ENCODE data around the gene KDM1B.
"Not testable (repeated sequence)": the region's sequence is repeated elsewhere in the genome, so short reads cannot be mapped to it uniquely, and the experiment has no call there.

The KDM1B gene

DNA sequence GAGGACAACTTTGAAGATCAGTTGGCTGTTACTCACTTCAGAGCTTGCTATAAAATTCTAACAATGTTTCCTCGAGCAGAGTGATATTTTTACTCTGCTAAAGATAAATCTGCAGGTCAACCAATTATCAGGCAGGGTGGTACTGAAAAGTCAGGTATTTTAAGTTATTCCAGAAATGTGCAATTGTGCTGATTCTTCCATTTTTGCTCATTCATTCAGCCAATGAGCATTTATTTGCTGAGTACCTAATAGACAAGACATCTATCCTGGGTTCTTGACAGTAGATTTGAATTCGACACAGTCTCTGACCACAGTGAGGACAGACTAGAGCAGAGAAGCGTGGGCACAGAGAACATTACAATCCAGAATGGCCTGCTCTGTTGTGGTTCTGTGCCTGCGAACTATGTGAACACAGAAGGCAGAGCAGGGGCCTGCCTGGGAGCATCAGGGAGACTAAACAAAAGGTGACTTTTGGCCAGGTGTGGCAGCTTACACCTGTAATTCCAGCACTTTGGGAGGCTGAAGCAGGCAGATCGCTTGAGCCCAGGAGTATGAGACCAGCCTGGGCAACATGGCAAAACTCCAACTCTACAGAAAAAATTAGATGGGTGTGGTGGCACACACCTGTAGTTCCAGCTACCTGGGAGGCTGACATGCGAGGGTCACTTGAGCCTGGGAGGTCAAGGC is 15.1 kb upstream of the KDM1B start:
- Mint-ChIP-seq H3K4me3 (no peak overlapping the region), H3K27ac (no peak overlapping the region), H3K36me3 (peaks cover 23% of the 10 kb centered on the region)

DNA sequence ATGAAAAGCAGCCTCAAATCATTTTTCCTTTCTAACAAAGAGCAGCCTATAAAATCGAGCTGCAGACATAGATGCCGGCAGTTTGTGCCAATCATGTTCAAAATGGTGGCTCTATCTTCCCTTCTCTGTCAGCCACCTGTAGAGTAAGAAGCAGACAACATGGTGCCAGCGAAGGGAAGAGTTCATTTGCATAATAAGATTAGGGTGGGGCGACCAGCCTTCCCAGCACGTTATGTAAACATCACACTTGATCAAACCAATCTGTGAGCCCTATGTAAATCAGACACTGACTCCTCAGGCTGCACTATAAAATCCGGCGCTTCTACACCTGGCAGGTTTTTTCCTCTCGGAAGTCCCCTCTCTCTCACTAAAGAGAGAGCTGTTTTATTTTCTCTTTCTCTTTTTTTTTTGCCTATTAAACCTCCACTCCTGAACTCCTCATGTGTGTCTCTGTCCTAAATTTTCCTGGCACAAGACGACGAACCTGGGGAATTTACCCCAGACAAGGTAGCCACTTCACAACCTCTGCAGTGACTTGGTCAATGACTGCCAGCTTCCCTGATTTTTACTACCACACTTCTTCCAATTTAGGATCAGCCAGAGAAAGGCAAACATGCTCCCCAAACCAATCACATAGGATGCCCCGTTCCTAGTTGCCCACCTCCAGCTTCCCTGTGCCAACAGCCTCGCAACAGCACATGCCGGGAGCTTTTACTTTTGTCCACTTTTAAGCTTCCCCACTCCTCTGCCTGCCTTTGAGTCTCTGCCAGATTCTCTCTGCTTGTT is 13.2 kb upstream of the KDM1B start:
- peaks cover 1% of the 10 kb centered on the region for H3K4me1 Mint-ChIP-seq (ENCODE audit: low read depth)
- H3K9me3 Mint-ChIP-seq (ENCODE audit: low read depth): no peaks in the 10 kb centered on the region
- no peak overlapping the region for H3K4me3 Mint-ChIP-seq
- H3K27ac Mint-ChIP-seq: no peak overlapping the region
- H3K27me3 Mint-ChIP-seq: no peaks in the 10 kb centered on the region
- peaks cover 21% of the 10 kb centered on the region for H3K36me3 Mint-ChIP-seq

More for the DNA sequence above, 15.1 kb upstream of the KDM1B start:
- H3K9me3 Mint-ChIP-seq (ENCODE audit: low read depth): no peaks in the 10 kb centered on the region
- no peaks in the 10 kb centered on the region for H3K27me3 Mint-ChIP-seq
- peaks cover 4% of the 10 kb centered on the region for H3K4me1 Mint-ChIP-seq (ENCODE audit: low read depth)

DNA sequence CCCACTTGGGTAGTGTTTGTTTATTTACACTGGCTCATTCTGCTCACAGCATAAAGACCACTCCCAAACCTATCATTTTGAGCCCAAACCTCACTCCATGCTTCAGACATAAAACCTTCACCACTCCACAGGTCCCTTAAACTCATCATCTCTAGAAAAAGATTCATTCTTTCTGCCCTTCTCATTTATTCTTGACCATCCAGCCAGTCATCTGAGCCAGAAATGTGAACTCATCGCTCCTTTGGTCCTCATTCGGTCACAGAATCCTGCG is 12.7 kb upstream of the KDM1B start:
- H3K4me1 Mint-ChIP-seq (ENCODE audit: low read depth): peaks cover 6% of the 10 kb centered on the region
- H3K27ac Mint-ChIP-seq: no peak overlapping the region
- no peak overlapping the region for H3K4me3 Mint-ChIP-seq
- no peaks in the 10 kb centered on the region for H3K9me3 Mint-ChIP-seq (ENCODE audit: low read depth)
- no peaks in the 10 kb centered on the region for H3K27me3 Mint-ChIP-seq
- peaks cover 26% of the 10 kb centered on the region for H3K36me3 Mint-ChIP-seq

GRCh38 chr6:18147160-18147559 is 8.1 kb upstream of the KDM1B start:
- Mint-ChIP-seq H3K36me3 (peaks cover 22% of the 10 kb centered on the region), H3K27ac (no peak overlapping the region), H3K4me3 (no peak overlapping the region), H3K27me3 (no peaks in the 10 kb centered on the region), H3K9me3 (ENCODE audit: low read depth) (no peaks in the 10 kb centered on the region), H3K4me1 (ENCODE audit: low read depth) (peaks cover 6% of the 10 kb centered on the region)

GRCh38 chr6:18147616-18148015 is 7.6 kb upstream of the KDM1B start:
- Mint-ChIP-seq H3K4me3 (no peak overlapping the region), H3K27ac (no peak overlapping the region), H3K4me1 (ENCODE audit: low read depth) (peaks cover 10% of the 10 kb centered on the region), H3K27me3 (no peaks in the 10 kb centered on the region), H3K9me3 (ENCODE audit: low read depth) (no peaks in the 10 kb centered on the region), H3K36me3 (peaks cover 20% of the 10 kb centered on the region)

DNA sequence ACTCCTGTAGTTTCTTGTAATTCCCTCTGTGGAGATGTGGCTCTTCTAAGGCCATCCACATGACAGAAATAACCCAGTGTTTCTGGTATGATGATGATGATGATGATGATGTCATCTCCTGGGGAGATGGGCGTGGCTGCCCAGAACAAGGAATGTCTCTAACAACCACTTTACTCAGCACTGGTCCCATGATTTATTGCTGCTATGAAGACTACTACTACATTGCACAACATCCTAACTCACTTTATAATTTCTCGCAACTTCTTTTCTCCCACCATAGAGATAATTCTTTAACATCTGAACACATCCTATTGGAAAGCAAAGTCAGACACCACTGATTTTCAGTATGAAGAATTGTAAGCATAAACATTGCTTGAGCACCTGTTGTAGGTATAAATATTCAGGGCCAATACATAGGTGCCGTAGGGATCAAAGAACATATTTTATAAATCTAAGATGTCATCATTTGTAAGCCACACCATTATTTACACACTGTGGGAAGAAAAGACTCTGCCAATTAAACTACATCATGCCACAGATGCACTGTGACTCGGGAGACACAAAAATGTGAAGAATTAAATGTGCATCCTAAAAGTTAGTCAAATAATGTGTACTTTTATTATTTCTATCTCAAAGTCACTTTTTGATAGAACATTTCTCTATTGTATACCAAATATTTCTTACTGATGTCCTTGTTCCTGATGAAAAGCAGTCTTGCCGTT is 6.8 kb upstream of the KDM1B start:
- Mint-ChIP-seq H3K9me3 (ENCODE audit: low read depth) (no peaks in the 10 kb centered on the region), H3K4me3 (no peak overlapping the region), H3K4me1 (ENCODE audit: low read depth) (peaks cover 17% of the 10 kb centered on the region), H3K36me3 (peaks cover 16% of the 10 kb centered on the region), H3K27ac (no peak overlapping the region), H3K27me3 (no peaks in the 10 kb centered on the region)

DNA sequence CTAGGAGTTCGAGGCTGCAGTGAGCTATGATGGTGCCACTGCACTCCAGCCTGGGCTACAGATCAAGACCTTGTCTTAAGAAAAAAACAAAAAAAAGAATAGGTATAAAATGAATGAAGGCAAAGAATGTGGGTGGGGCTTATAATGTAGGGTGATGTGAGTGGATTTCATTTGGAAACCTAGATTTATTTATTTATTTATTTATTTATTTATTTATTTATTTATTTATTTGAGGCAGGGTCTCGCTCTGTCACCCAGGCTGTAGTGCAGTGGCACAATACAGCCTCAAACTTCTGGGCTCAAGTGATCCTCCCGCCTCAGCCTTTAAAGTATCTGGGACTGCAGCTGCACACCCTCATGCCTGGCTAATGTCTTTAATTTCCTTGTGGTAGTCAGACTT is 3.8 kb upstream of the KDM1B start:
- Mint-ChIP-seq H3K36me3 (peaks cover 16% of the 10 kb centered on the region), H3K4me1 (ENCODE audit: low read depth) (peaks cover 33% of the 10 kb centered on the region)
- not testable (repeated sequence) for H3K9me3 Mint-ChIP-seq (ENCODE audit: low read depth); H3K27me3 Mint-ChIP-seq; H3K4me3 Mint-ChIP-seq; H3K27ac Mint-ChIP-seq

GRCh38 chr6:18151801-18152200 is 3.4 kb upstream of the KDM1B start:
- Mint-ChIP-seq H3K27me3 (no peaks in the 10 kb centered on the region), H3K4me3 (no peak overlapping the region), H3K27ac (no peak overlapping the region), H3K9me3 (ENCODE audit: low read depth) (no peaks in the 10 kb centered on the region), H3K36me3 (peaks cover 16% of the 10 kb centered on the region), H3K4me1 (ENCODE audit: low read depth) (peaks cover 36% of the 10 kb centered on the region)

DNA sequence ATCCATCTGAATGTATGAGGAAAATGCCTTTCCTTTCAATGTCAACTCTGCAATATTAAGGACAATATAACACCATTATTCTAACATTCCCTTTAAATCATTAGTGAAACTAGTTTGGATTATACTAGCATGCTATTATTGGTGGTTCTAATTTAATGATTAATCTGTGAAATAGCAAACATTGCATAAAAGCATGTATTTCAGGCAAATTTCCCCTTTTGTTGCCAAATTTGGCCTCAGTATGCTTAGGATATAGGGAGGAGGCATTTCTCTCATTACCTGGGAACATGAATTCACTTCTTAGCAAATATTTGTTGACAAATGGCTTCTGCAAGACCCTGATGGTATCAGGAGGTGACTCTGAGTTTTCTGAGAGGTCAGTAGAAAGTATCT is 1.9 kb upstream of the KDM1B start:
- H3K4me1 Mint-ChIP-seq (ENCODE audit: low read depth): peaks cover 30% of the 10 kb centered on the region
- no peak overlapping the region for H3K27ac Mint-ChIP-seq
- H3K27me3 Mint-ChIP-seq: no peaks in the 10 kb centered on the region
- H3K9me3 Mint-ChIP-seq (ENCODE audit: low read depth): no peaks in the 10 kb centered on the region
- peak overlapping the region; percentile 49 for H3K4me3 Mint-ChIP-seq
- H3K36me3 Mint-ChIP-seq: peaks cover 7% of the 10 kb centered on the region

GRCh38 chr6:18154507-18155149 is 594 bp upstream of the KDM1B start, which contains the start of gene TPMT:
Gene TPMT, minus strand, starts transcription at chr6:18155077. Its CDS starts 5,950 bp downstream, at chr6:18149127.
- Mint-ChIP-seq H3K9me3 (ENCODE audit: low read depth) (no peaks in the 10 kb centered on the region), H3K27me3 (no peaks in the 10 kb centered on the region), H3K36me3 (no peaks in the 10 kb centered on the region), H3K27ac (peak within 1 kb of the TSS; percentile 84), H3K4me3 (peak within 1 kb of the TSS; percentile 97), H3K4me1 (ENCODE audit: low read depth) (peaks cover 36% of the 10 kb centered on the region)

DNA sequence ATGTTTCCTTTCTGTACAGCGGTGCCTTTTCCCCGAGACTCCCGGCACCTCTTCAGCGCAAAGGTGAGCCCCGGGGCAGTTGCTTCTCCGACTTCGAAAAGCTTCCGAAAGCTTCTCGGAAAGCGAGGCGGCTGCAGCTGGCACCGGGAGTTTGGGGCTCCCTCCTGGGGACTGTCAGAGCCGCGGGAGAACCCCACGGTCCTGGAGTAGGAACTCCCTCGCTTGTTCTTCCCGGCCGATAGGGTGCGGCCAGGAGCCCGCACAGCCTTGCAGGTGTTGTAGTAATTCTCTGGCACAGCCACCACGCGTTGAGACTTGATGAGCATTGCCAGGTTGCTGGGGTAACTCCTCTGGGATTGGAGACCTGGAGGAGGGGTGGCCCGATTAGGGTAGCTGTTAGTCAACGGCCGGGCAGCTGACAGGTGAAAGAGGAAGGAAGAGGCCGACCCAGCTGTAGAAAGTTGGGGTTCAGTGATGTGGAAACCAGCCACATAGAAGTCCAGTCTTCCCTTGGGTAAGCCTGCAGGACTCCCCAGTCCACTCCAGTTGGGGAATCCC is 721 bp downstream of the KDM1B start:
- H3K9me3 Mint-ChIP-seq (ENCODE audit: low read depth): no peaks in the 10 kb centered on the region
- H3K27me3 Mint-ChIP-seq: no peaks in the 10 kb centered on the region
- H3K4me1 Mint-ChIP-seq (ENCODE audit: low read depth): peaks cover 36% of the 10 kb centered on the region
- H3K27ac Mint-ChIP-seq: peak overlapping the region; percentile 62
- no peaks in the 10 kb centered on the region for H3K36me3 Mint-ChIP-seq
- peak overlapping the region; percentile 97 for H3K4me3 Mint-ChIP-seq

GRCh38 chr6:18160911-18161310 is 5.7 kb downstream of the KDM1B start:
- Mint-ChIP-seq H3K4me3 (no peak overlapping the region), H3K27ac (no peak overlapping the region), H3K36me3 (peaks cover 16% of the 10 kb centered on the region), H3K4me1 (ENCODE audit: low read depth) (peaks cover 14% of the 10 kb centered on the region), H3K27me3 (no peaks in the 10 kb centered on the region), H3K9me3 (ENCODE audit: low read depth) (no peaks in the 10 kb centered on the region)

- H3K27me3 Mint-ChIP-seq: no peaks in the 10 kb centered on the region
These were observed 6.2 kb downstream of the KDM1B start for GRCh38 chr6:18161431-18161830.

GRCh38 chr6:18162401-18162800 is 7.2 kb downstream of the KDM1B start:
- H3K4me1 Mint-ChIP-seq (ENCODE audit: low read depth): peaks cover 6% of the 10 kb centered on the region

More at GRCh38 chr6:18161431-18161830, 6.2 kb downstream of the KDM1B start:
- Mint-ChIP-seq H3K27ac (no peak overlapping the region), H3K36me3 (peaks cover 16% of the 10 kb centered on the region), H3K9me3 (ENCODE audit: low read depth) (no peaks in the 10 kb centered on the region), H3K4me3 (no peak overlapping the region), H3K4me1 (ENCODE audit: low read depth) (peaks cover 9% of the 10 kb centered on the region)

More at GRCh38 chr6:18162401-18162800, 7.2 kb downstream of the KDM1B start:
- H3K36me3 Mint-ChIP-seq: peaks cover 16% of the 10 kb centered on the region
- H3K27ac Mint-ChIP-seq: no peak overlapping the region
- H3K9me3 Mint-ChIP-seq (ENCODE audit: low read depth): no peaks in the 10 kb centered on the region
- no peaks in the 10 kb centered on the region for H3K27me3 Mint-ChIP-seq
- no peak overlapping the region for H3K4me3 Mint-ChIP-seq
